Measurements from ENCODE around the gene GOLGA8H. TPM values are rescaled to one million over a fixed set of nuclear protein-coding genes. Genes with fewer than 3 reads are reported as not detected.
"Not testable (repeated sequence)": the region's sequence is repeated elsewhere in the genome, so short reads cannot be mapped to it uniquely, and the experiment has no call there.

Gene GOLGA8H
- polyA plus RNA-seq (2013, experiment 1 of 4) = not detected
- 0.34 TPM for polyA plus RNA-seq (2013, experiment 2 of 4)
- polyA plus RNA-seq (2013, experiment 3 of 4) = 0.32 TPM
- polyA plus RNA-seq (2013, experiment 4 of 4) = 0.28 TPM

- H3K4me3 ChIP-seq (ENCODE audit: insufficient read depth, low read depth, low read length); H3K4me1 ChIP-seq (ENCODE audit: control insufficient read depth, insufficient read depth, low read length); H3K27me3 ChIP-seq (ENCODE audit: control insufficient read depth, insufficient read depth, low read length, poor library complexity, severe bottlenecking); H3K36me3 ChIP-seq (ENCODE audit: control insufficient read depth, insufficient read depth, low read length); H3K27ac ChIP-seq (ENCODE audit: insufficient read depth, low read depth, low read length, poor library complexity, severe bottlenecking); H3K9me3 ChIP-seq (ENCODE audit: control insufficient read depth, low read length): not testable (repeated sequence)
- WGBS, 2 experiments = 73 to 87% methylated on average over 6 to 7 of the region's 8 CpGs
Observed at GRCh38 chr15:30603796-30604195, at the start of gene GOLGA8H. Gene GOLGA8H, plus strand, starts transcription at chr15:30604028. Its CDS starts 98 bp downstream, at chr15:30604126.

- H3K27me3 ChIP-seq (ENCODE audit: control insufficient read depth, insufficient read depth, low read length, poor library complexity, severe bottlenecking); H3K36me3 ChIP-seq (ENCODE audit: control insufficient read depth, insufficient read depth, low read length); H3K9me3 ChIP-seq (ENCODE audit: control insufficient read depth, low read length); H3K4me1 ChIP-seq (ENCODE audit: control insufficient read depth, insufficient read depth, low read length); H3K4me3 ChIP-seq (ENCODE audit: insufficient read depth, low read depth, low read length); H3K27ac ChIP-seq (ENCODE audit: insufficient read depth, low read depth, low read length, poor library complexity, severe bottlenecking): not testable (repeated sequence)
- 7% methylated on average over 3 of the region's 6 CpGs for WGBS, 2 experiments
Observed at GRCh38 chr15:30566949-30567348, 36.9 kb upstream of the GOLGA8H start.

GRCh38 chr15:30573012-30573491 lies 30.8 kb upstream of the GOLGA8H start:
- not testable (repeated sequence) for H3K27ac ChIP-seq (ENCODE audit: insufficient read depth, low read depth, low read length, poor library complexity, severe bottlenecking); H3K4me3 ChIP-seq (ENCODE audit: insufficient read depth, low read depth, low read length); H3K27me3 ChIP-seq (ENCODE audit: control insufficient read depth, insufficient read depth, low read length, poor library complexity, severe bottlenecking); H3K4me1 ChIP-seq (ENCODE audit: control insufficient read depth, insufficient read depth, low read length); H3K36me3 ChIP-seq (ENCODE audit: control insufficient read depth, insufficient read depth, low read length); H3K9me3 ChIP-seq (ENCODE audit: control insufficient read depth, low read length)
- WGBS, 2 experiments = no CpG with 5 or more reads among the region's 38 CpGs

GRCh38 chr15:30579394-30579970 lies 24.3 kb upstream of the GOLGA8H start:
- not testable (repeated sequence) for H3K9me3 ChIP-seq (ENCODE audit: control insufficient read depth, low read length); H3K4me1 ChIP-seq (ENCODE audit: control insufficient read depth, insufficient read depth, low read length); H3K36me3 ChIP-seq (ENCODE audit: control insufficient read depth, insufficient read depth, low read length); H3K4me3 ChIP-seq (ENCODE audit: insufficient read depth, low read depth, low read length); H3K27ac ChIP-seq (ENCODE audit: insufficient read depth, low read depth, low read length, poor library complexity, severe bottlenecking); H3K27me3 ChIP-seq (ENCODE audit: control insufficient read depth, insufficient read depth, low read length, poor library complexity, severe bottlenecking)
- WGBS, 2 experiments = no CpG with 5 or more reads among the region's 6 CpGs

- H3K4me3 ChIP-seq (ENCODE audit: insufficient read depth, low read depth, low read length); H3K4me1 ChIP-seq (ENCODE audit: control insufficient read depth, insufficient read depth, low read length); H3K36me3 ChIP-seq (ENCODE audit: control insufficient read depth, insufficient read depth, low read length); H3K9me3 ChIP-seq (ENCODE audit: control insufficient read depth, low read length); H3K27me3 ChIP-seq (ENCODE audit: control insufficient read depth, insufficient read depth, low read length, poor library complexity, severe bottlenecking); H3K27ac ChIP-seq (ENCODE audit: insufficient read depth, low read depth, low read length, poor library complexity, severe bottlenecking): not testable (repeated sequence)
- no CpG with 5 or more reads among the region's 4 CpGs for WGBS, 2 experiments
Observed at GRCh38 chr15:30580716-30581115, 23.1 kb upstream of the GOLGA8H start.

GRCh38 chr15:30598953-30599352 lies 4.9 kb upstream of the GOLGA8H start:
- not testable (repeated sequence) for H3K9me3 ChIP-seq (ENCODE audit: control insufficient read depth, low read length); H3K36me3 ChIP-seq (ENCODE audit: control insufficient read depth, insufficient read depth, low read length); H3K27ac ChIP-seq (ENCODE audit: insufficient read depth, low read depth, low read length, poor library complexity, severe bottlenecking); H3K4me3 ChIP-seq (ENCODE audit: insufficient read depth, low read depth, low read length); H3K27me3 ChIP-seq (ENCODE audit: control insufficient read depth, insufficient read depth, low read length, poor library complexity, severe bottlenecking); H3K4me1 ChIP-seq (ENCODE audit: control insufficient read depth, insufficient read depth, low read length)
- 17 to 39% methylated on average over 2 of the region's 2 CpGs for WGBS, 2 experiments

- not testable (repeated sequence) for H3K27ac ChIP-seq (ENCODE audit: insufficient read depth, low read depth, low read length, poor library complexity, severe bottlenecking); H3K4me1 ChIP-seq (ENCODE audit: control insufficient read depth, insufficient read depth, low read length); H3K9me3 ChIP-seq (ENCODE audit: control insufficient read depth, low read length); H3K27me3 ChIP-seq (ENCODE audit: control insufficient read depth, insufficient read depth, low read length, poor library complexity, severe bottlenecking); H3K36me3 ChIP-seq (ENCODE audit: control insufficient read depth, insufficient read depth, low read length); H3K4me3 ChIP-seq (ENCODE audit: insufficient read depth, low read depth, low read length)
- no CpG with 5 or more reads among the region's 6 CpGs for WGBS, 2 experiments
Observed at GRCh38 chr15:30612271-30612670, 8.4 kb downstream of the GOLGA8H start.

GRCh38 chr15:30621342-30621741 lies 17.5 kb downstream of the GOLGA8H start:
- H3K4me1 ChIP-seq (ENCODE audit: control insufficient read depth, insufficient read depth, low read length); H3K36me3 ChIP-seq (ENCODE audit: control insufficient read depth, insufficient read depth, low read length); H3K27me3 ChIP-seq (ENCODE audit: control insufficient read depth, insufficient read depth, low read length, poor library complexity, severe bottlenecking); H3K27ac ChIP-seq (ENCODE audit: insufficient read depth, low read depth, low read length, poor library complexity, severe bottlenecking); H3K4me3 ChIP-seq (ENCODE audit: insufficient read depth, low read depth, low read length); H3K9me3 ChIP-seq (ENCODE audit: control insufficient read depth, low read length): not testable (repeated sequence)
- 17 to 20% methylated on average over 1 of the region's 3 CpGs for WGBS, 2 experiments

- not testable (repeated sequence) for H3K9me3 ChIP-seq (ENCODE audit: control insufficient read depth, low read length); H3K27me3 ChIP-seq (ENCODE audit: control insufficient read depth, insufficient read depth, low read length, poor library complexity, severe bottlenecking); H3K36me3 ChIP-seq (ENCODE audit: control insufficient read depth, insufficient read depth, low read length); H3K4me1 ChIP-seq (ENCODE audit: control insufficient read depth, insufficient read depth, low read length)
- H3K4me3 ChIP-seq (ENCODE audit: insufficient read depth, low read depth, low read length) = peak within 1 kb of the TSS; percentile 62
- 1% methylated on average over 33 to 34 of the region's 35 CpGs for WGBS, 2 experiments
- peak within 1 kb of the TSS; percentile 76 for H3K27ac ChIP-seq (ENCODE audit: insufficient read depth, low read depth, low read length, poor library complexity, severe bottlenecking)
Observed at GRCh38 chr15:30625436-30626193, 21.8 kb downstream of the GOLGA8H start, which contains the start of gene ARHGAP11B. Gene ARHGAP11B, plus strand, starts transcription at chr15:30626128.

GRCh38 chr15:30626194-30626565 lies 22.4 kb downstream of the GOLGA8H start:
- H3K4me1 ChIP-seq (ENCODE audit: control insufficient read depth, insufficient read depth, low read length); H3K27me3 ChIP-seq (ENCODE audit: control insufficient read depth, insufficient read depth, low read length, poor library complexity, severe bottlenecking); H3K36me3 ChIP-seq (ENCODE audit: control insufficient read depth, insufficient read depth, low read length); H3K9me3 ChIP-seq (ENCODE audit: control insufficient read depth, low read length): not testable (repeated sequence)
- Histone ChIP-seq H3K4me3 (ENCODE audit: insufficient read depth, low read depth, low read length) (peak overlapping the region; percentile 62), H3K27ac (ENCODE audit: insufficient read depth, low read depth, low read length, poor library complexity, severe bottlenecking) (peak overlapping the region; percentile 76)
- 0% methylated on average over 8 to 9 of the region's 22 CpGs for WGBS, 2 experiments

Data from ectodermal cell (in vitro differentiated cells).